ENCODE data around the gene KRT2. TPM values are rescaled to one million over a fixed set of nuclear protein-coding genes. Genes with fewer than 3 reads are reported as not detected.
A peak's percentile ranks its signal among the peaks of the same experiment; 100 is the strongest.

The KRT2 gene
- total and polyA plus RNA-seq, 2 of the 4 experiments (the other 2 are of a cell fraction) = not detected

DNA sequence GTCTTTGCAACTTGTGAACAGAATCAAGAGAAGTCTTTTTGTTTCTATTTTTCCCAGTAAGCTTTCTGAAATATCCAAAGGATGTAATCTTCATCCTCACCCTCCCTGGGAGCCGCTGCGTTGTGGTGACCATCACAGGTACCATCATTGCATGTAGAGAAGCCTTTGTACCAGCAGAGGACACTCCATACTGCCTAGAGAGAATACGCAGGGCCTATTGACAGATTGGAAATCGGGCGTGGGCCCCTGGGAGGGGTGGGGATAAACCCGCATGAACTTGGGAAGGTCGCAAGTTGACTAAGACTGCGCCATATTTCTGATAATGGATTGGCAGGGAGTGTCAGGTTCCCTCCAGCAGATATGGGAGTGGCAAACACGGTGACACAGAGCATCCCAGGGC, 15.5 kb upstream of the KRT2 start:
- 60% methylated on average over 2 of the region's 9 CpGs; no CpG with 5 or more reads in 1 of the 2 experiments for WGBS, 2 experiments (ENCODE audit: extremely low coverage in 2 of 2, insufficient read length in 1 of 2)
- Histone ChIP-seq H2BK15ac (ENCODE audit: low read depth, low read length) (no peak overlapping the region), H3K23ac (ENCODE audit: low read depth, low read length) (no peak overlapping the region), H2AFZ (replicated peaks; ENCODE audit: low read length, poor library complexity) (no peak overlapping the region), H3K4ac (ENCODE audit: low read depth, low read length) (no peak overlapping the region), H3K4me1 (ENCODE audit: control insufficient read depth, insufficient read depth, low read length) (no peaks in the 10 kb centered on the region), H3K56ac (ENCODE audit: extremely low read depth, insufficient read depth, low read length) (no peak overlapping the region), H2AK5ac (ENCODE audit: low read depth, low read length) (no peak overlapping the region), H3K36me3 (ENCODE audit: control insufficient read depth, insufficient read depth, low read length) (no peaks in the 10 kb centered on the region), H3K9me1 (ENCODE audit: insufficient read depth, low read length) (no peaks in the 10 kb centered on the region), H3K18ac (ENCODE audit: low read depth, low read length) (no peak overlapping the region), H3K9me3 (ENCODE audit: control insufficient read depth, insufficient read depth, low read length) (no peaks in the 10 kb centered on the region), H3K4me3 (ENCODE audit: insufficient read depth, low read depth, low read length) (no peak overlapping the region), H3K27ac (ENCODE audit: insufficient read depth, low read length) (no peak overlapping the region), H4K5ac (ENCODE audit: low read depth, low read length) (no peak overlapping the region), H2AK9ac (replicated peaks; ENCODE audit: low read depth, low read length, poor library complexity) (no peak overlapping the region), H2BK5ac (ENCODE audit: low read depth, low read length, poor library complexity, severe bottlenecking) (no peak overlapping the region), H3K4me2 (ENCODE audit: low read depth, low read length) (no peak overlapping the region), H2BK20ac (ENCODE audit: low read depth, low read length) (no peak overlapping the region), H3K14ac (replicated peaks; ENCODE audit: low read depth, low read length) (no peak overlapping the region), H2BK120ac (ENCODE audit: low read depth, low read length) (no peak overlapping the region), H3K79me1 (ENCODE audit: low read depth in 1 of 2, low read length in 2 of 2) (no peaks in the 10 kb centered on the region), H3K27me3 (ENCODE audit: control insufficient read depth, insufficient read depth, low read length) (peaks cover 13% of the 10 kb centered on the region), H4K20me1 (ENCODE audit: insufficient read depth, low read length) (no peaks in the 10 kb centered on the region), H4K8ac (ENCODE audit: low read depth in 2 of 2, low read length in 2 of 2) (no peak overlapping the region), H4K91ac (ENCODE audit: insufficient read depth, low read depth, low read length) (no peak overlapping the region), H3K9ac (ENCODE audit: low read depth, low read length) (no peak overlapping the region)
- DNase-seq (no peak), ATAC-seq (ENCODE audit: low read depth) (no peak)
- dilution Hi-C loops (cut with HindIII; ENCODE audit: low sequenced_read_pairs, unreplicated experiment) (no loop called here), in situ Hi-C loops (cut with MboI; ENCODE audit: low sequenced_read_pairs) (loop anchor here (5.0 kb wide), 1 partner anchor 50 kb away; no protein-coding TSS in a partner anchor), intact Hi-C loops (cut with micrococcal nuclease) (no loop called here)
- TF ChIP-seq FOS (IDR thresholded peaks at IDR 0.05; ENCODE audit: low read depth, low read length) (no peak), CHD1 (IDR thresholded peaks at IDR 0.05; ENCODE audit: low read depth, low read length) (no peak), RCOR1 (IDR thresholded peaks at IDR 0.05; ENCODE audit: insufficient replicate concordance, low read length) (no peak), RFX5 (IDR thresholded peaks at IDR 0.05; ENCODE audit: low read depth, low read length) (no peak), SMC3 (IDR thresholded peaks at IDR 0.05; ENCODE audit: low read depth, low read length) (0 out of 2 replicates have a peak, but pooled peaks have one; percentile 2), RAD21 (IDR thresholded peaks at IDR 0.05; ENCODE audit: low read length) (peak; percentile 23; the same call in 1 of the 2 replicates), MXI1 (IDR thresholded peaks at IDR 0.05; ENCODE audit: borderline replicate concordance, low read depth, low read length) (no peak), CEBPB (IDR thresholded peaks at IDR 0.05; ENCODE audit: low read depth, low read length) (no peak), MAZ (IDR thresholded peaks at IDR 0.05; ENCODE audit: borderline replicate concordance, low read depth, low read length) (no peak), MAFK (IDR thresholded peaks at IDR 0.05; ENCODE audit: low read depth, low read length) (no peak), BHLHE40 (IDR thresholded peaks at IDR 0.05; ENCODE audit: low read depth, low read length) (no peak)
- TF ChIP-seq, protein P1, sequence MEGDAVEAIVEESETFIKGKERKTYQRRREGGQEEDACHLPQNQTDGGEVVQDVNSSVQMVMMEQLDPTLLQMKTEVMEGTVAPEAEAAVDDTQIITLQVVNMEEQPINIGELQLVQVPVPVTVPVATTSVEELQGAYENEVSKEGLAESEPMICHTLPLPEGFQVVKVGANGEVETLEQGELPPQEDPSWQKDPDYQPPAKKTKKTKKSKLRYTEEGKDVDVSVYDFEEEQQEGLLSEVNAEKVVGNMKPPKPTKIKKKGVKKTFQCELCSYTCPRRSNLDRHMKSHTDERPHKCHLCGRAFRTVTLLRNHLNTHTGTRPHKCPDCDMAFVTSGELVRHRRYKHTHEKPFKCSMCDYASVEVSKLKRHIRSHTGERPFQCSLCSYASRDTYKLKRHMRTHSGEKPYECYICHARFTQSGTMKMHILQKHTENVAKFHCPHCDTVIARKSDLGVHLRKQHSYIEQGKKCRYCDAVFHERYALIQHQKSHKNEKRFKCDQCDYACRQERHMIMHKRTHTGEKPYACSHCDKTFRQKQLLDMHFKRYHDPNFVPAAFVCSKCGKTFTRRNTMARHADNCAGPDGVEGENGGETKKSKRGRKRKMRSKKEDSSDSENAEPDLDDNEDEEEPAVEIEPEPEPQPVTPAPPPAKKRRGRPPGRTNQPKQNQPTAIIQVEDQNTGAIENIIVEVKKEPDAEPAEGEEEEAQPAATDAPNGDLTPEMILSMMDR (conservative IDR thresholded peaks at IDR 0.05; ENCODE audit: low read depth, low read length) = peak; percentile 17; the same call in 1 of the 2 replicates
- CTCF ChIA-PET = interaction anchor here (0.7 kb wide), 1 partner anchor 13 kb away, joined by 4 read pairs; no protein-coding TSS in a partner anchor
- POLR2A ChIA-PET (ENCODE audit: unreplicated experiment) = no interaction called here
- BruUV-seq (replicated peaks) = no TSS peak

Measured in IMR-90 (cell line).